HUES48 (cell line): ENCODE data around the gene H2BK1.

Source experiments
- H3K27ac ChIP-seq: one replicate; pipeline ENCODE4 v1.7.0; 2013; ENCODE audit warnings: low read depth, low read length, inconsistent platforms
- H3K27me3 ChIP-seq: 2 replicates; pipeline ENCODE4 v1.6.1; 2013; ENCODE audit warnings: mild to moderate bottlenecking, low read length; ENCODE audit not compliant: control insufficient read depth, insufficient read depth
- H3K36me3 ChIP-seq: 2 replicates; pipeline ENCODE4 v1.6.1; 2013; ENCODE audit warnings: low read length; ENCODE audit not compliant: control insufficient read depth, insufficient read depth
- H3K4me1 ChIP-seq: 2 replicates; pipeline ENCODE4 v1.6.1; 2013; ENCODE audit warnings: mild to moderate bottlenecking, low read length; ENCODE audit not compliant: control insufficient read depth, insufficient read depth
- H3K4me3 ChIP-seq: 2 replicates; pipeline ENCODE4 v1.5.1; 2013; ENCODE audit warnings: mild to moderate bottlenecking, low read depth, low read length
- H3K9ac ChIP-seq: 2 replicates; pipeline ENCODE4 v1.6.1; 2013; ENCODE audit warnings: mild to moderate bottlenecking, low read depth, low read length, moderate library complexity
- H3K9me3 ChIP-seq: 2 replicates; pipeline ENCODE4 v1.6.1; 2013; ENCODE audit warnings: low read length; ENCODE audit not compliant: control insufficient read depth, insufficient read depth

Gene H2BK1

GRCh38 chr7:151198945-151199848 lies 11.1 kb downstream of the H2BK1 start:
- Histone ChIP-seq H3K27ac (no peak overlapping the region), H3K4me3 (no peak overlapping the region), H3K4me1 (no peaks in the 10 kb centered on the region; the same call in 1 of the 2 replicates), H3K27me3 (no peaks in the 10 kb centered on the region; the same call in 1 of the 2 replicates), H3K9ac (no peak overlapping the region), H3K36me3 (no peaks in the 10 kb centered on the region), H3K9me3 (no peaks in the 10 kb centered on the region)

DNA sequence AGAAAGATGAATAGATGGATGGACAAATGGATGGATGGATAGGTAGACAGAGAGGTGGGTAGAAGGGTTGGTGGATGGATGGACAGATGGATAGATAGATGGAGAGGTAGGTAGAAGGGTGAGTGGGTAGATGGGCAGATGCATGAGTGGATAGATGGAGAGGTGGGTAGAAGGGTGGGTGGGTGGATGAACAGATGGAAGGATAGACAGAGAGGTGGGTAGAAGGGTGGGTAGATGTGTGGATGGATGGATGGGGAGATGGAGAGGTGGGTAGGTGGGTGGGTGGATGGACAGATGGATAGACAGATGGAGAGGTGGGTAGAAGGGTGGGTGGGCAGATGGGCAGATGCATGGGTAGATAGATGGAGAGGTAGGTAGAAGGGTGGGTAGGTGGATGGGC lies 12.4 kb downstream of the H2BK1 start:
- Histone ChIP-seq H3K9me3 (no peaks in the 10 kb centered on the region), H3K4me3 (no peak overlapping the region), H3K27me3 (no peaks in the 10 kb centered on the region; the same call in 1 of the 2 replicates), H3K27ac (no peak overlapping the region), H3K36me3 (no peaks in the 10 kb centered on the region), H3K9ac (no peak overlapping the region), H3K4me1 (no peaks in the 10 kb centered on the region; the same call in 1 of the 2 replicates)

- Histone ChIP-seq H3K27me3 (no peaks in the 10 kb centered on the region; the same call in 1 of the 2 replicates), H3K4me1 (no peaks in the 10 kb centered on the region; the same call in 1 of the 2 replicates), H3K9ac (no peak overlapping the region), H3K4me3 (no peak overlapping the region), H3K9me3 (no peaks in the 10 kb centered on the region), H3K27ac (no peak overlapping the region), H3K36me3 (no peaks in the 10 kb centered on the region)
These were observed 14.5 kb downstream of the H2BK1 start for GRCh38 chr7:151195616-151196450.

GRCh38 chr7:151194188-151194587 lies 16.1 kb downstream of the H2BK1 start:
- Histone ChIP-seq H3K4me1 (no peaks in the 10 kb centered on the region), H3K9me3 (no peaks in the 10 kb centered on the region), H3K4me3 (no peak overlapping the region), H3K9ac (no peak overlapping the region), H3K36me3 (no peaks in the 10 kb centered on the region), H3K27ac (no peak overlapping the region), H3K27me3 (no peaks in the 10 kb centered on the region; the same call in none of the 2 replicates)

DNA sequence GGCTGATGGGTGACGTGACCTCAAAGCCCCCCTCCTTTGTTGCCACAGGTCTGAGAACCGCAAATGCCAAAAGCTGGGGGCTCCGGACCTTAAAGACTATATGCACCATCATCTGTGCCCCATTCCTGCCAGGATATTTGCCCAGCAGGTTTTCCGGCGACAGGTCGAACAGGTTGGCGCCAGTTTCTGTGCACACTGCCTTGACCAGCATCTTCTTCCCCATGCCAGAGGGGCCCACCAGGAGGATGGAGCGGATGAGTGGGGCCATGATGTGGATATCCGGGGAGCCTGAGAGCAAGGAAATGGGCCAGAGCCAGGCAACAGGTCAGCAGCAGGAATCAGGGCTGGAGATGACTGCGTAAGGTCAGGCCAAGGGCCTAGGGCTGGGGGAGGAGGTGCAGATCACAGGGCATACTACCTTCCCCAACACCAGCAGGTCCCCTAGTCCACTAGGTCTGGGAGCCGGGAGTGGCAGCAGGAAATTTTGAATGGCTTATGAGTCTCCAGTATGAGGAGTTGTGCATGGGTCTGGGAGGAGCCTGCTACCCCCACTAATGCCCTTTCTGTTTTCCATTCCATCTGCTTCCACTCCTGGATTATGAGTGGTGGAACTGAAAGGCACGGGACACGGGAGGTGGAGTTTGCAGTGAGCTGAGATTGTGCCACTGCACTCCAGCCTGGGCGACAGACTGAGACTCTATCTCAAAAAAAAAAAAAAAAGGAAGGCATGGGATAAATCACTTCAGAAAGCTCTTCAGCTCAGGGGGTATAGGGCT lies 16.9 kb downstream of the H2BK1 start:
- H3K9ac ChIP-seq = no peak overlapping the region
- no peaks in the 10 kb centered on the region for H3K36me3 ChIP-seq
- H3K27ac ChIP-seq = no peak overlapping the region
- no peaks in the 10 kb centered on the region for H3K4me1 ChIP-seq
- H3K27me3 ChIP-seq = no peaks in the 10 kb centered on the region; the same call in none of the 2 replicates
- no peak overlapping the region for H3K4me3 ChIP-seq
- H3K9me3 ChIP-seq = no peaks in the 10 kb centered on the region

DNA sequence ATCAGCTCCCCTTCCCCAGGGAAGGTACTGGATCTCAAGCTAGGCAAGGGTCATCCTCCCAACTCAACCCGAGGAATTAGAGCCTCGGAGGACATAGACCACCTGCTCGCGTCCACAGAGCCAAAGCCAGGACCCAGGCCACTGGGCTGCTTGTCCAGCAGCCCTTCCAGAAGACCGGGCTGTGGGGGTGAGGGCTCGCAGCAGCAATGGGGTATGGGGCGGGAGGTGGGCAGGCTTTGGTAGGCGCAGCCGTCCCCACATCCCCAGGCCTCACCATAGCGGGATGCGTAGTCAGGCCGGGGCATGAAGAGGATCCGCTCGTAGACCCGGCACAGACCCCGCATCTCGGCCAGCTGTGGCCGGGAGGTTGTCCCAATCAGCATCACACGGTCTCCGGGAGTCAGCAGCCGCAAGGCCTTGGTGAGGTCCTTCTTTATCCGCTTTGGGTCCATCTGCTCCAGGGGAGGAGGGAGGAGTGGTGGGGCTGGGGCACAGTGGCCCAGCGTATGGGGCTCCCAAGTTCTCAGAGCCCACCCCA lies 18.2 kb downstream of the H2BK1 start:
- Histone ChIP-seq H3K9me3 (no peaks in the 10 kb centered on the region), H3K9ac (no peak overlapping the region), H3K4me3 (no peak overlapping the region), H3K27ac (no peak overlapping the region), H3K27me3 (no peaks in the 10 kb centered on the region; the same call in none of the 2 replicates), H3K4me1 (no peaks in the 10 kb centered on the region), H3K36me3 (no peaks in the 10 kb centered on the region)

DNA sequence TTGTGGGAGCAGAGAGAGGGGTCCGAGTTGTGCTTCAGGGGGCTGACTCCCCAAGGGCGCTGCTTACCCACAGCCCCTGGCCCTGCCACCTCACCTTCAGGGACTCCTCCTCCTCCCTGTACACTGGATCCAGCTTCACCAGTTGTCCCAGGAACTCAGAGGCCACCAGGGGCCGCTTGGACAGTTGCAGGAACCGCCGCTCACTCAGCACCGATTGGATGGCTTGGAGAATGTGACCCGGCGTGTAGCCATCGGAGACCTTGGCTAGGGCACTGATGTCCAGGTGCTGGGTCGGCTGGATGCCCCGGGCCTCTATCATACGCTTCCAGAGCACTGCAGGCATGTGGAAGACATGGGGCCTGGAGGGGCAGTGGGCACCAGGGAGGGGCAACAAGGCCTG lies 18.7 kb downstream of the H2BK1 start:
- H3K27ac ChIP-seq = no peak overlapping the region
- no peaks in the 10 kb centered on the region for H3K4me1 ChIP-seq
- H3K9ac ChIP-seq = no peak overlapping the region
- no peaks in the 10 kb centered on the region for H3K36me3 ChIP-seq
- no peak overlapping the region for H3K4me3 ChIP-seq
- no peaks in the 10 kb centered on the region for H3K9me3 ChIP-seq
- no peaks in the 10 kb centered on the region; the same call in none of the 2 replicates for H3K27me3 ChIP-seq

GRCh38 chr7:151189038-151189437 lies 21.2 kb downstream of the H2BK1 start:
- Histone ChIP-seq H3K9me3 (no peaks in the 10 kb centered on the region), H3K4me1 (no peaks in the 10 kb centered on the region), H3K27me3 (no peaks in the 10 kb centered on the region; the same call in 1 of the 2 replicates)

GRCh38 chr7:151188252-151188542 lies 22.1 kb downstream of the H2BK1 start:
- H3K9me3 ChIP-seq = no peaks in the 10 kb centered on the region
- H3K4me1 ChIP-seq = no peaks in the 10 kb centered on the region
- H3K9ac ChIP-seq = no peak overlapping the region
- no peak overlapping the region for H3K4me3 ChIP-seq
- H3K27me3 ChIP-seq = no peaks in the 10 kb centered on the region; the same call in 1 of the 2 replicates
- H3K27ac ChIP-seq = no peak overlapping the region
- H3K36me3 ChIP-seq = no peaks in the 10 kb centered on the region

More at GRCh38 chr7:151189038-151189437, 21.2 kb downstream of the H2BK1 start:
- no peak overlapping the region for H3K9ac ChIP-seq
- no peaks in the 10 kb centered on the region for H3K36me3 ChIP-seq
- no peak overlapping the region for H3K27ac ChIP-seq
- no peak overlapping the region for H3K4me3 ChIP-seq

DNA sequence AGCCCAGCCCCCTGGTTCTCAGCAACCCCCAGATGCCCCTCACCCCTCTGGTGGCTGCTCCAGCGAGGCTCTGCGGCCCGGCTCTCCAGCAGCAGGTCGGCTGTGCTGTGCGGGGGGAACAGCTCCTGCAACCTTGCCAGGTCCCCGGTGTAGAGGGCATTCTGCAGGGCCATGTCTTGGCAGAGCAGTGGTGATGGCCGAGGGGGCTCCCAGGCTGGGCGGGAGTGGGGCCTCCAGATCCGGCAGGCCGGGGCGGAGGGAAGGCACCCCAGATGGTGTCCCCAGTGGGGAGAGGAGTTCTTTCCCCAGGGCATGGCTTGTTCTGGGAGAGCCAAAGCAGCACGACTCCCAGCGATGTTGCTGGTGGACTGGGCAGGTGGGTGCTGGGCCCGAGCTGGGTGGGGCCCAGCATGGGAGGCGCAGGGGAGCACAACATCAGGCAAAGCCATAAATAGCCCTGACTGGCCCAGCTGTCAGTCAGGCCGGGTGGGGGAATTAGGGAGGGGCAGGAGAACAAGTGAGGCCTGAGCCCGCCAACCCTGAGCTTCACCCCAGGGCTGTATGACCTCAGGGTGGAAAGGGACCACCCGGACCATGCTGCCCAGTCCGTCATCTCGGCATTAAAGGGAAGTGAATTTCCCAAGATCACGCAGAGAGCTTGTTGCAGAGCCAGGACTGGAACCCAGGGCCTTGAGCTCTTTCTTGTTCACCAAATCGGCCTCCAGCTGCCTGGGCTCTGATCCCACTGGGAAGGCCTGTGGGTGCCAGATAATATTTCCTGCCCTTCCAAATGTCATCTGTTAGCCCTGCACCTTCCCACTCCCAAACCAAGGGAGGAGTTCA lies 22.7 kb downstream of the H2BK1 start:
- Histone ChIP-seq H3K4me3 (no peak overlapping the region), H3K9me3 (no peaks in the 10 kb centered on the region), H3K9ac (no peak overlapping the region), H3K27me3 (no peaks in the 10 kb centered on the region; the same call in 1 of the 2 replicates), H3K4me1 (no peaks in the 10 kb centered on the region), H3K27ac (no peak overlapping the region), H3K36me3 (no peaks in the 10 kb centered on the region)
